HepG2 (cell line): Measurements from ENCODE around the gene ENO3. TPM values are rescaled to one million over a fixed set of nuclear protein-coding genes. Genes with fewer than 3 reads are reported as not detected.

ENCODE experiments used
- ATF7 ChIP-seq, 2 experiments: fragments of 450-650 bp in 1 of 2; sonication (generic) in 1 of 2; formaldehyde crosslinking in 1 of 2; IDR thresholded peaks; 2 replicates each; pipeline versions ENCODE4 v1.4.0 to v1.6.1; 2016 to 2020; ENCODE audit warnings: antibody characterized with exemption in 1 of 2, mild to moderate bottlenecking in 1 of 2, missing genetic modification reagents in 1 of 2
- CCAR2 ChIP-seq: fragments of 200-400 bp; formaldehyde crosslinking; optimal IDR thresholded peaks from 2 replicates; pipeline ENCODE3; 2018; ENCODE audit warnings: low read depth, mild to moderate bottlenecking, low read length, moderate library complexity
- CEBPB ChIP-seq: IDR thresholded peaks from 2 replicates; pipeline ENCODE4 v1.6.1; 2011; ENCODE audit warnings: low read depth, low read length, improper control_type of control experiment, borderline replicate concordance
- DMAP1 ChIP-seq: IDR thresholded peaks from 2 replicates; pipeline ENCODE4 v1.6.1; 2016
- FOXJ3 ChIP-seq: sonication (generic); formaldehyde crosslinking; IDR thresholded peaks from 2 replicates; pipeline ENCODE4 v1.4.0; 2020; ENCODE audit warnings: missing genetic modification reagents, mild to moderate bottlenecking, borderline replicate concordance
- GRHL1 ChIP-seq: sonication (generic); formaldehyde crosslinking; conservative IDR thresholded peaks from 2 replicates; pipeline ENCODE4 v1.8.0; 2022; ENCODE audit warnings: missing genetic modification reagents
- ISL2 ChIP-seq: sonication (generic); formaldehyde crosslinking; IDR thresholded peaks from 2 replicates; pipeline ENCODE4 v1.5.0; 2020; ENCODE audit warnings: missing genetic modification reagents
- NCOR1 ChIP-seq: fragments of 200-600 bp; sonication (generic); IDR thresholded peaks from 2 replicates; pipeline ENCODE4 v1.7.0; 2017; ENCODE audit warnings: antibody characterized with exemption, low read length, borderline replicate concordance
- NR3C1 ChIP-seq: sonication (generic); formaldehyde crosslinking; IDR thresholded peaks from 2 replicates; pipeline ENCODE4 v1.4.0; 2020; ENCODE audit warnings: missing genetic modification reagents
- RFXAP ChIP-seq: sonication (generic); formaldehyde crosslinking; IDR thresholded peaks from 2 replicates; pipeline ENCODE4 v1.4.0; 2020; ENCODE audit warnings: missing genetic modification reagents, borderline replicate concordance
- SIN3B ChIP-seq: fragments of 150-350 bp; IDR thresholded peaks from 2 replicates; pipeline ENCODE4 v1.6.1; 2014; ENCODE audit warnings: low read length
- SP4 ChIP-seq: sonication (generic); formaldehyde crosslinking; IDR thresholded peaks from 2 replicates; pipeline ENCODE4 v1.8.1; 2023; ENCODE audit warnings: mild to moderate bottlenecking, missing genetic modification reagents
- TARDBP ChIP-seq: sonication (generic); formaldehyde crosslinking; IDR thresholded peaks from 2 replicates; pipeline ENCODE4 v1.8.0; 2022; ENCODE audit warnings: mild to moderate bottlenecking, missing genetic modification reagents
- YY1 ChIP-seq: IDR thresholded peaks from 2 replicates; pipeline ENCODE4 v1.6.1; 2011; ENCODE audit warnings: low read length, low read depth, moderate library complexity, mild to moderate bottlenecking; ENCODE audit not compliant: insufficient read depth, insufficient replicate concordance
- ZFY ChIP-seq: sonication (generic); formaldehyde crosslinking; IDR thresholded peaks from 2 replicates; pipeline ENCODE4 v1.4.0; 2020; ENCODE audit warnings: missing genetic modification reagents
- ZGPAT ChIP-seq: IDR thresholded peaks from 2 replicates; pipeline ENCODE4 v1.6.1; 2016; ENCODE audit warnings: mild to moderate bottlenecking
- ZNF441 ChIP-seq: sonication (generic); formaldehyde crosslinking; IDR thresholded peaks from 2 replicates; pipeline ENCODE4 v1.7.0; 2021; ENCODE audit warnings: missing genetic modification reagents, borderline replicate concordance
- ZNF562 ChIP-seq: sonication (generic); formaldehyde crosslinking; IDR thresholded peaks from 2 replicates; pipeline ENCODE4 v1.8.0; 2022; ENCODE audit warnings: missing genetic modification reagents, borderline replicate concordance
- ZNF891 ChIP-seq: sonication (generic); formaldehyde crosslinking; IDR thresholded peaks from 2 replicates; pipeline ENCODE4 v1.5.0; 2020; ENCODE audit warnings: mild to moderate bottlenecking, missing genetic modification reagents
- polyA plus RNA-seq, 8 experiments: library from polyadenylated mRNA; depleted of rRNA in 3 of 8; stranded (reverse) in 7 of 8; unstranded in 1 of 8; fragments of >200 nt; fragmentation: Illumina TruSeq in 4 of 8; extraction: Trizol in 4 of 8; gene quantifications; 2 replicates each; pipeline versions ENCODE4 v1.2.1 to v1.2.3, GENCODE V29; 2011 to 2016; ENCODE audit warnings: low read depth in 4 of 8, missing spikeins in 1 of 8, mixed read lengths in 1 of 8; ENCODE audit not compliant: insufficient read depth in 1 of 8
- total RNA-seq, 5 experiments: library from RNA; depleted of rRNA; stranded (reverse); fragments of >200 nt; fragmentation: Illumina TruSeq; extraction: Trizol; gene quantifications; 2 replicates each; pipeline ENCODE4 v1.2.3, GENCODE V29; 2016; ENCODE audit warnings: low read depth in 1 of 5
- TF ChIP-seq, protein P1 (sequence below): fragments of 450-650 bp; IDR thresholded peaks from 2 replicates; pipeline ENCODE4 v1.6.1; 2016
- TF ChIP-seq, protein P2 (sequence below): sonication (generic); formaldehyde crosslinking; IDR thresholded peaks from 2 replicates; pipeline ENCODE4 v1.5.0; 2020; ENCODE audit warnings: mild to moderate bottlenecking, missing genetic modification reagents

The ENO3 gene
- total and polyA plus RNA-seq, 2 of the 13 experiments (the other 11 are each of a cell fraction or from before 2014, with no cell fraction given) = 59.8 to 69.8 TPM

GRCh38 chr17:4939796-4940554 lies 10.9 kb upstream of the ENO3 start, which contains the start of the genes RNF167 and SLC25A11 (continued):
- TF ChIP-seq ZFY (CRISPR knock-in tag) (peak; percentile 72), SP4 (CRISPR knock-in tag) (peak; percentile 82), ZNF891 (CRISPR knock-in tag) (no peak), ISL2 (peak; percentile 7; the same call in 1 of the 2 replicates), DMAP1 (CRISPR knock-in tag) (no peak), TARDBP (CRISPR knock-in tag) (peak; percentile 23), ZGPAT (CRISPR knock-in tag) (0 out of 2 replicates have a peak, but pooled peaks have one; percentile 26), GRHL1 (CRISPR knock-in tag) (no peak), RFXAP (CRISPR knock-in tag) (peak; percentile 64; the same call in 1 of the 2 replicates), ZNF562 (CRISPR knock-in tag) (no peak), FOXJ3 (no peak), ATF7 (IDR thresholded peaks at IDR 0.05) (no peak), ATF7 (CRISPR knock-in tag; IDR thresholded peaks at IDR 0.05) (no peak), CEBPB (no peak), ZNF441 (peak; percentile 84), NR3C1 (CRISPR knock-in tag) (no peak), SIN3B (no peak), NCOR1 (no peak; the same call in 1 of the 2 replicates), YY1 (peak; percentile 87), CCAR2 (no peak)
- TF ChIP-seq, protein P1, sequence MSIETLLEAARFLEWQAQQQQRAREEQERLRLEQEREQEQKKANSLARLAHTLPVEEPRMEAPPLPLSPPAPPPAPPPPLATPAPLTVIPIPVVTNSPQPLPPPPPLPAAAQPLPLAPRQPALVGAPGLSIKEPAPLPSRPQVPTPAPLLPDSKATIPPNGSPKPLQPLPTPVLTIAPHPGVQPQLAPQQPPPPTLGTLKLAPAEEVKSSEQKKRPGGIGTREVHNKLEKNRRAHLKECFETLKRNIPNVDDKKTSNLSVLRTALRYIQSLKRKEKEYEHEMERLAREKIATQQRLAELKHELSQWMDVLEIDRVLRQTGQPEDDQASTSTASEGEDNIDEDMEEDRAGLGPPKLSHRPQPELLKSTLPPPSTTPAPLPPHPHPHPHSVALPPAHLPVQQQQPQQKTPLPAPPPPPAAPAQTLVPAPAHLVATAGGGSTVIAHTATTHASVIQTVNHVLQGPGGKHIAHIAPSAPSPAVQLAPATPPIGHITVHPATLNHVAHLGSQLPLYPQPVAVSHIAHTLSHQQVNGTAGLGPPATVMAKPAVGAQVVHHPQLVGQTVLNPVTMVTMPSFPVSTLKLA = peak; percentile 55; the same call in 1 of the 2 replicates
- TF ChIP-seq, protein P2, sequence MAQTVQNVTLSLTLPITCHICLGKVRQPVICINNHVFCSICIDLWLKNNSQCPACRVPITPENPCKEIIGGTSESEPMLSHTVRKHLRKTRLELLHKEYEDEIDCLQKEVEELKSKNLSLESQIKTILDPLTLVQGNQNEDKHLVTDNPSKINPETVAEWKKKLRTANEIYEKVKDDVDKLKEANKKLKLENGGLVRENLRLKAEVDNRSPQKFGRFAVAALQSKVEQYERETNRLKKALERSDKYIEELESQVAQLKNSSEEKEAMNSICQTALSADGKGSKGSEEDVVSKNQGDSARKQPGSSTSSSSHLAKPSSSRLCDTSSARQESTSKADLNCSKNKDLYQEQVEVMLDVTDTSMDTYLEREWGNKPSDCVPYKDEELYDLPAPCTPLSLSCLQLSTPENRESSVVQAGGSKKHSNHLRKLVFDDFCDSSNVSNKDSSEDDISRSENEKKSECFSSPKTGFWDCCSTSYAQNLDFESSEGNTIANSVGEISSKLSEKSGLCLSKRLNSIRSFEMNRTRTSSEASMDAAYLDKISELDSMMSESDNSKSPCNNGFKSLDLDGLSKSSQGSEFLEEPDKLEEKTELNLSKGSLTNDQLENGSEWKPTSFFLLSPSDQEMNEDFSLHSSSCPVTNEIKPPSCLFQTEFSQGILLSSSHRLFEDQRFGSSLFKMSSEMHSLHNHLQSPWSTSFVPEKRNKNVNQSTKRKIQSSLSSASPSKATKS (CRISPR knock-in tag) = no peak
